ENCODE measurements around the gene PLK3. TPM values are rescaled to one million over a fixed set of nuclear protein-coding genes. Genes with fewer than 3 reads are reported as not detected.

PLK3 gene
- total and polyA plus RNA-seq, 9 of the 15 experiments (the other 6 are each of a cell fraction or from before 2014, with no cell fraction given): 0.52 to 22.7 (median 11.0) TPM

- TF ChIP-seq NKRF (IDR thresholded peaks at IDR 0.05; ENCODE audit: borderline replicate concordance) (peak; percentile 71), CREBBP (IDR thresholded peaks at IDR 0.05; ENCODE audit: low read depth, low read length) (no peak), ZNF253 (CRISPR knock-in tag; conservative IDR thresholded peaks at IDR 0.05) (no peak), MYC (IDR thresholded peaks at IDR 0.05; ENCODE audit: low read depth, low read length) (no peak), MYC (CRISPR knock-in tag; IDR thresholded peaks at IDR 0.05; ENCODE audit: borderline replicate concordance, low read depth) (peak; percentile 73; the same call in 1 of the 2 replicates), FUS (optimal IDR thresholded peaks at IDR 0.05; ENCODE audit: low read depth, low read length) (no peak), ID3 (CRISPR knock-in tag; IDR thresholded peaks at IDR 0.05) (no peak), ID3 (tag; IDR thresholded peaks at IDR 0.05) (no peak), E2F5 (CRISPR knock-in tag; IDR thresholded peaks at IDR 0.05) (peak; percentile 52; the same call in 1 of the 2 replicates), ZNF395 (CRISPR knock-in tag; IDR thresholded peaks at IDR 0.05) (peak; percentile 34), GATA2 (CRISPR knock-in tag; IDR thresholded peaks at IDR 0.05) (0 out of 2 replicates have a peak, but pooled peaks have one; percentile 35), HNRNPUL1 (IDR thresholded peaks at IDR 0.05; ENCODE audit: low read length) (0 out of 2 replicates have a peak, but pooled peaks have one; percentile 72), ADNP (tag; IDR thresholded peaks at IDR 0.05) (no peak), ZNF165 (CRISPR knock-in tag; IDR thresholded peaks at IDR 0.05; ENCODE audit: borderline replicate concordance) (no peak), ZNF217 (CRISPR knock-in tag; IDR thresholded peaks at IDR 0.05) (no peak), MBD1 (CRISPR knock-in tag; IDR thresholded peaks at IDR 0.05) (no peak), CHD4 (IDR thresholded peaks at IDR 0.05; ENCODE audit: insufficient read depth, insufficient replicate concordance, low read depth, low read length, poor library complexity, severe bottlenecking) (no peak), ZC3H4 (CRISPR knock-in tag; IDR thresholded peaks at IDR 0.05; ENCODE audit: borderline replicate concordance) (no peak), HNRNPH1 (optimal IDR thresholded peaks at IDR 0.05; ENCODE audit: low read depth, low read length) (no peak), FOXJ2 (tag; IDR thresholded peaks at IDR 0.05) (no peak), RBM22 (IDR thresholded peaks at IDR 0.05; ENCODE audit: low read depth, low read length, poor library complexity, severe bottlenecking) (peak; percentile 39)
Observed at GRCh38 chr1:44775930-44776729, 24.0 kb upstream of the PLK3 start (continued).
